ENCODE data around the gene INCA1.
A peak's percentile ranks its signal among the peaks of the same experiment; 100 is the strongest.

The INCA1 gene

GRCh38 chr17:4955091-4955490 is 42.2 kb downstream of the INCA1 start:
- intact Hi-C loops (cut with micrococcal nuclease) = no loop called here
- H3K27me3 Mint-ChIP-seq = peaks cover 5% of the 10 kb centered on the region
- peaks cover 30% of the 10 kb centered on the region for H3K36me3 Mint-ChIP-seq (ENCODE audit: low read depth)
- H3K4me3 Mint-ChIP-seq = no peak overlapping the region
- no peaks in the 10 kb centered on the region for H3K9me3 Mint-ChIP-seq
- H3K27ac Mint-ChIP-seq = no peak overlapping the region
- peaks cover 45% of the 10 kb centered on the region for H3K4me1 Mint-ChIP-seq (ENCODE audit: low read depth)

- Mint-ChIP-seq H3K4me1 (ENCODE audit: low read depth) (peaks cover 49% of the 10 kb centered on the region), H3K27me3 (peaks cover 5% of the 10 kb centered on the region), H3K36me3 (ENCODE audit: low read depth) (peaks cover 18% of the 10 kb centered on the region), H3K9me3 (no peaks in the 10 kb centered on the region), H3K27ac (peak overlapping the region; percentile 16), H3K4me3 (no peak overlapping the region)
- intact Hi-C loops (cut with micrococcal nuclease) = no loop called here
Observed at GRCh38 chr17:4953451-4953961, 43.8 kb downstream of the INCA1 start.

- peaks cover 47% of the 10 kb centered on the region for H3K4me1 Mint-ChIP-seq (ENCODE audit: low read depth)
- H3K4me3 Mint-ChIP-seq = no peak overlapping the region
- peak overlapping the region; percentile 90 for H3K27ac Mint-ChIP-seq
- H3K9me3 Mint-ChIP-seq = no peaks in the 10 kb centered on the region
- H3K36me3 Mint-ChIP-seq (ENCODE audit: low read depth) = peaks cover 24% of the 10 kb centered on the region
- intact Hi-C loops (cut with micrococcal nuclease) = no loop called here
- H3K27me3 Mint-ChIP-seq = peaks cover 5% of the 10 kb centered on the region
Observed at GRCh38 chr17:4951486-4951885, 45.8 kb downstream of the INCA1 start.

- intact Hi-C loops (cut with micrococcal nuclease) = no loop called here
- Mint-ChIP-seq H3K36me3 (ENCODE audit: low read depth) (peaks cover 31% of the 10 kb centered on the region), H3K27me3 (peaks cover under 1% of the 10 kb centered on the region), H3K27ac (peak within 1 kb of the TSS; percentile 90), H3K4me3 (peak within 1 kb of the TSS; percentile 75), H3K9me3 (no peaks in the 10 kb centered on the region), H3K4me1 (ENCODE audit: low read depth) (peaks cover 46% of the 10 kb centered on the region)
Observed at GRCh38 chr17:4950746-4951204, 46.5 kb downstream of the INCA1 start, which contains the start of gene ENO3. ENO3 (plus strand) TSS chr17:4951119; CDS start chr17:4951830, 711 bp downstream.

- Mint-ChIP-seq H3K4me3 (peak overlapping the region; percentile 75), H3K27ac (peak overlapping the region; percentile 90), H3K4me1 (ENCODE audit: low read depth) (peaks cover 49% of the 10 kb centered on the region), H3K36me3 (ENCODE audit: low read depth) (peaks cover 37% of the 10 kb centered on the region), H3K9me3 (no peaks in the 10 kb centered on the region), H3K27me3 (no peaks in the 10 kb centered on the region)
- intact Hi-C loops (cut with micrococcal nuclease) = no loop called here
Observed at GRCh38 chr17:4950075-4950745, 47.1 kb downstream of the INCA1 start.

GRCh38 chr17:4949321-4950074 is 47.8 kb downstream of the INCA1 start:
- Mint-ChIP-seq H3K4me3 (peak overlapping the region; percentile 84), H3K36me3 (ENCODE audit: low read depth) (peaks cover 44% of the 10 kb centered on the region), H3K27me3 (no peaks in the 10 kb centered on the region), H3K4me1 (ENCODE audit: low read depth) (peaks cover 56% of the 10 kb centered on the region), H3K9me3 (no peaks in the 10 kb centered on the region), H3K27ac (peak overlapping the region; percentile 90)
- intact Hi-C loops (cut with micrococcal nuclease) = loop anchor here (5.0 kb wide), 2 partner anchors 38 to 42 kb away; partner anchors contain the start of gene CAMTA2

- Mint-ChIP-seq H3K36me3 (ENCODE audit: low read depth) (peaks cover 50% of the 10 kb centered on the region), H3K4me3 (peak overlapping the region; percentile 84), H3K27me3 (no peaks in the 10 kb centered on the region), H3K4me1 (ENCODE audit: low read depth) (peaks cover 60% of the 10 kb centered on the region), H3K27ac (peak overlapping the region; percentile 90), H3K9me3 (no peaks in the 10 kb centered on the region)
- intact Hi-C loops (cut with micrococcal nuclease) = loop anchor here (1.0 to 5.0 kb wide), 4 partner anchors 9 to 42 kb away; partner anchors contain the start of genes CAMTA2, RNF167, SLC25A11 and SPAG7
Observed at GRCh38 chr17:4948931-4949320, 48.4 kb downstream of the INCA1 start.

- peaks cover 56% of the 10 kb centered on the region for H3K36me3 Mint-ChIP-seq (ENCODE audit: low read depth)
- intact Hi-C loops (cut with micrococcal nuclease) = loop anchor here (1.0 to 5.0 kb wide), 4 partner anchors 8 to 41 kb away; partner anchors contain the start of genes CAMTA2, RNF167, SLC25A11 and SPAG7
- peak within 1 kb of the TSS; percentile 84 for H3K4me3 Mint-ChIP-seq
- peaks cover 60% of the 10 kb centered on the region for H3K4me1 Mint-ChIP-seq (ENCODE audit: low read depth)
- H3K27ac Mint-ChIP-seq = peak within 1 kb of the TSS; percentile 90
- H3K9me3 Mint-ChIP-seq = no peaks in the 10 kb centered on the region
- H3K27me3 Mint-ChIP-seq = no peaks in the 10 kb centered on the region
Observed at GRCh38 chr17:4948166-4948930, 49.0 kb downstream of the INCA1 start, which contains the start of gene PFN1. PFN1 (minus strand) TSS chr17:4948530; CDS start chr17:4948394, 136 bp downstream.

- peaks cover 68% of the 10 kb centered on the region for H3K4me1 Mint-ChIP-seq (ENCODE audit: low read depth)
- H3K27ac Mint-ChIP-seq = peak overlapping the region; percentile 90
- intact Hi-C loops (cut with micrococcal nuclease) = loop anchor here (1.0 to 5.0 kb wide), 4 partner anchors 7 to 40 kb away; partner anchors contain the start of genes CAMTA2, RNF167, SLC25A11 and SPAG7
- peaks cover 63% of the 10 kb centered on the region for H3K36me3 Mint-ChIP-seq (ENCODE audit: low read depth)
- peak overlapping the region; percentile 84 for H3K4me3 Mint-ChIP-seq
- H3K27me3 Mint-ChIP-seq = no peaks in the 10 kb centered on the region
- no peaks in the 10 kb centered on the region for H3K9me3 Mint-ChIP-seq
Observed at GRCh38 chr17:4947411-4948165, 49.7 kb downstream of the INCA1 start.

GRCh38 chr17:4947010-4947410 is 50.3 kb downstream of the INCA1 start:
- H3K36me3 Mint-ChIP-seq (ENCODE audit: low read depth) = peaks cover 69% of the 10 kb centered on the region
- peaks cover 73% of the 10 kb centered on the region for H3K4me1 Mint-ChIP-seq (ENCODE audit: low read depth)

GRCh38 chr17:4946312-4946976 is 50.9 kb downstream of the INCA1 start:
- Mint-ChIP-seq H3K4me1 (ENCODE audit: low read depth) (peaks cover 73% of the 10 kb centered on the region), H3K4me3 (peak overlapping the region; percentile 84), H3K27me3 (no peaks in the 10 kb centered on the region), H3K27ac (peak overlapping the region; percentile 90), H3K9me3 (no peaks in the 10 kb centered on the region), H3K36me3 (ENCODE audit: low read depth) (peaks cover 75% of the 10 kb centered on the region)
- intact Hi-C loops (cut with micrococcal nuclease) = loop anchor here (5.0 kb wide), 2 partner anchors 39 to 41 kb away; partner anchors contain the start of gene CAMTA2

More at GRCh38 chr17:4947010-4947410, 50.3 kb downstream of the INCA1 start:
- Mint-ChIP-seq H3K9me3 (no peaks in the 10 kb centered on the region), H3K27ac (peak overlapping the region; percentile 90), H3K27me3 (no peaks in the 10 kb centered on the region), H3K4me3 (peak overlapping the region; percentile 84)
- intact Hi-C loops (cut with micrococcal nuclease) = loop anchor here (5.0 kb wide), 2 partner anchors 40 kb away; partner anchors contain the start of gene CAMTA2

GRCh38 chr17:4945944-4946280 is 51.4 kb downstream of the INCA1 start:
- Mint-ChIP-seq H3K27ac (peak overlapping the region; percentile 90), H3K4me3 (peak overlapping the region; percentile 84), H3K4me1 (ENCODE audit: low read depth) (peaks cover 73% of the 10 kb centered on the region), H3K27me3 (no peaks in the 10 kb centered on the region), H3K9me3 (no peaks in the 10 kb centered on the region), H3K36me3 (ENCODE audit: low read depth) (peaks cover 80% of the 10 kb centered on the region)
- intact Hi-C loops (cut with micrococcal nuclease) = loop anchor here (5.0 kb wide), 2 partner anchors 39 to 41 kb away; partner anchors contain the start of gene CAMTA2

All from dendritic cell treated with granulocyte-macrophage colony-stimulating factor and Interleukin-4, amounts not matched to agents 40 ng/mL and 50 ng/mL, for 4 days (primary cell).